Measurements from ENCODE around the gene SIRT3.
A peak's percentile ranks its signal among the peaks of the same experiment; 100 is the strongest.

Gene SIRT3

DNA sequence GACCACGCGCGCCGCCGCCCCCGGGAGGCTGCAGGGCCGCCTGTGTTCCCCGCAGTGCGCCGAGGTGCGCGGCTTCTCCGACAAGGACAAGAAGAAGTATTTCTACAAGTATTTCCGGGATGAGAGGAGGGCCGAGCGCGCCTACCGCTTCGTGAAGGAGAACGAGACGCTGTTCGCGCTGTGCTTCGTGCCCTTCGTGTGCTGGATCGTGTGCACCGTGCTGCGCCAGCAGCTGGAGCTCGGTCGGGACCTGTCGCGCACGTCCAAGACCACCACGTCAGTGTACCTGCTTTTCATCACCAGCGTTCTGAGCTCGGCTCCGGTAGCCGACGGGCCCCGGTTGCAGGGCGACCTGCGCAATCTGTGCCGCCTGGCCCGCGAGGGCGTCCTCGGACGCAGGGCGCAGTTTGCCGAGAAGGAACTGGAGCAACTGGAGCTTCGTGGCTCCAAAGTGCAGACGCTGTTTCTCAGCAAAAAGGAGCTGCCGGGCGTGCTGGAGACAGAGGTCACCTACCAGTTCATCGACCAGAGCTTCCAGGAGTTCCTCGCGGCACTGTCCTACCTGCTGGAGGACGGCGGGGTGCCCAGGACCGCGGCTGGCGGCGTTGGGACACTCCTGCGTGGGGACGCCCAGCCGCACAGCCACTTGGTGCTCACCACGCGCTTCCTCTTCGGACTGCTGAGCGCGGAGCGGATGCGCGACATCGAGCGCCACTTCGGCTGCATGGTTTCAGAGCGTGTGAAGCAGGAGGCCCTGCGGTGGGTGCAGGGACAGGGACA is 44.8 kb upstream of the SIRT3 start:
- Histone ChIP-seq H3K9me3 (ENCODE audit: control insufficient read depth in 1 of 2, low read length in 2 of 2) (peaks cover 0 to 6% of the 10 kb centered on the region in 2 donors), H3K9ac (ENCODE audit: low read depth in 1 of 2, low read length in 2 of 2) (peak overlapping the region; percentile 71 to 73), H3K36me3 (ENCODE audit: control insufficient read depth in 1 of 2, insufficient read depth in 2 of 2, low read length in 2 of 2) (peaks cover 15 to 30% of the 10 kb centered on the region in 2 donors), H3K27ac (ENCODE audit: low read depth, low read length) (peak overlapping the region; percentile 17), H3K4me3 (ENCODE audit: low read depth in 1 of 2, low read length in 2 of 2) (peak overlapping the region; percentile 76 to 78), H3K27me3 (ENCODE audit: control insufficient read depth in 1 of 2, insufficient read depth in 2 of 2, low read length in 2 of 2) (peaks cover 12 to 23% of the 10 kb centered on the region in 2 donors), H3K4me1 (ENCODE audit: control insufficient read depth in 1 of 2, insufficient read depth in 2 of 2, low read length in 2 of 2) (peaks cover 17 to 43% of the 10 kb centered on the region in 2 donors)

DNA sequence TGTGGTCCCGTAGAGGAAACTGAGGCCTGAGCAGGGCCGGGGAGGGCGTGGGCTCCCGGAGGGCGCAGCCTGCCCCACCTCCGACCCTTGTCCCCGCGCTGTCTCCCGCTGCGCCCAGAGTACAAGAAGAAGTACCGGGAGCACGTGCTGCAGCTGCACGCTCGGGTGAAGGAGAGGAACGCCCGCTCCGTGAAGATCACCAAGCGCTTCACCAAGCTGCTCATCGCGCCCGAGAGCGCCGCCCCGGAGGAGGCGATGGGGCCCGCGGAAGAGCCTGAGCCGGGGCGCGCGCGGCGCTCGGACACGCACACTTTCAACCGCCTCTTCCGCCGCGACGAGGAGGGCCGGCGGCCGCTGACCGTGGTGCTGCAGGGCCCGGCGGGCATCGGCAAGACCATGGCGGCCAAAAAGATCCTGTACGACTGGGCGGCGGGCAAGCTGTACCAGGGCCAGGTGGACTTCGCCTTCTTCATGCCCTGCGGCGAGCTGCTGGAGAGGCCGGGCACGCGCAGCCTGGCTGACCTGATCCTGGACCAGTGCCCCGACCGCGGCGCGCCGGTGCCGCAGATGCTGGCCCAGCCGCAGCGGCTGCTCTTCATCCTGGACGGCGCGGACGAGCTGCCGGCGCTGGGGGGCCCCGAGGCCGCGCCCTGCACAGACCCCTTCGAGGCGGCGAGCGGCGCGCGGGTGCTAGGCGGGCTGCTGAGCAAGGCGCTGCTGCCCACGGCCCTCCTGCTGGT is 44.0 kb upstream of the SIRT3 start:
- peak overlapping the region; percentile 76 to 89 for H3K4me3 ChIP-seq (ENCODE audit: low read depth in 1 of 2, low read length in 2 of 2)
- peak overlapping the region; percentile 89 for H3K27ac ChIP-seq (ENCODE audit: low read depth, low read length)
- peaks cover 14 to 41% of the 10 kb centered on the region in 2 donors for H3K4me1 ChIP-seq (ENCODE audit: control insufficient read depth in 1 of 2, insufficient read depth in 2 of 2, low read length in 2 of 2)
- H3K9me3 ChIP-seq (ENCODE audit: control insufficient read depth in 1 of 2, low read length in 2 of 2): peaks cover 0 to 6% of the 10 kb centered on the region in 2 donors
- peaks cover 12 to 23% of the 10 kb centered on the region in 2 donors for H3K27me3 ChIP-seq (ENCODE audit: control insufficient read depth in 1 of 2, insufficient read depth in 2 of 2, low read length in 2 of 2)
- peaks cover 15 to 24% of the 10 kb centered on the region in 2 donors for H3K36me3 ChIP-seq (ENCODE audit: control insufficient read depth in 1 of 2, insufficient read depth in 2 of 2, low read length in 2 of 2)
- peak overlapping the region; percentile 71 to 99 for H3K9ac ChIP-seq (ENCODE audit: low read depth in 1 of 2, low read length in 2 of 2)

DNA sequence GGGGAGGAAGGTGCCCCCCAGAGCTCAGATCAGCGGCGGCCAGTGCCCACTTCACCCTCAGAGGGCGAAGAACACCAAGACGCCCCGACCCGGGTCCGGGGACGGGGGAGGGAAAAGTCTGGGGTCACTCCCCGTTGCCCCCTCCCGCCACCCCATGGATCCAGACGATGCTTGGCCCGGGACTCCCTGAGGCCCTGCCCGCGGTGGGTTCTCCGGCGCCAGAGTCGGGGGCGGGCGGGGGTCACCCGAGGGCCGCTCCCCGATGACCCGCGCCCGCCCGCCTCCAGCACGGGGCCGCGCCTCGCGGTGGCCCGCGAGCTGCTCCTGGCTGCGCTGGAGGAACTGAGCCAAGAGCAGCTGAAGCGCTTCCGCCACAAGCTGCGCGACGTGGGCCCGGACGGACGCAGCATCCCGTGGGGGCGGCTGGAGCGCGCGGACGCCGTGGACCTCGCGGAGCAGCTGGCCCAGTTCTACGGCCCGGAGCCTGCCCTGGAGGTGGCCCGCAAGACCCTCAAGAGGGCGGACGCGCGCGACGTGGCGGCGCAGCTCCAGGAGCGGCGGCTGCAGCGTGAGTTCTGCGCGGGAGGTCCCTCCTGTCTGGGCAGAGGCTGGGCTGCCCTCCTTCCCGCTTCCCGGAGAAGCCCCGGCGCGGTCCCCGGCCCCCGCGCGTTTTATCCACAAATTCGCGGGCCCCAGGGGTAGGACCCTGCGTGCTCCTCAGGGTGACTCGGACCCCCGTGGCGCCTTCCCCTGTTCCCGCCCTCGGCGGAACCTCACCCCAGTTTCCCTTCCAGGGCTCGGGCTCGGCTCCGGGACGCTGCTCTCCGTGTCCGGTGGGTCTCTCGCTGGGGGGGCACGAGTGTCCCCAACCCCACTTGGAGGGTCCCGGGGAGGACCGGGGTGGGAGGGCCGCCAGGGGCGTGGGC is 43.2 kb upstream of the SIRT3 start:
- peaks cover 12 to 23% of the 10 kb centered on the region in 2 donors for H3K27me3 ChIP-seq (ENCODE audit: control insufficient read depth in 1 of 2, insufficient read depth in 2 of 2, low read length in 2 of 2)
- peak overlapping the region; percentile 89 for H3K27ac ChIP-seq (ENCODE audit: low read depth, low read length)
- peak overlapping the region; percentile 71 to 99 for H3K9ac ChIP-seq (ENCODE audit: low read depth in 1 of 2, low read length in 2 of 2)
- H3K4me3 ChIP-seq (ENCODE audit: low read depth in 1 of 2, low read length in 2 of 2): peak overlapping the region; percentile 76 to 89
- peaks cover 15 to 20% of the 10 kb centered on the region in 2 donors for H3K36me3 ChIP-seq (ENCODE audit: control insufficient read depth in 1 of 2, insufficient read depth in 2 of 2, low read length in 2 of 2)
- peaks cover 0 to 6% of the 10 kb centered on the region in 2 donors for H3K9me3 ChIP-seq (ENCODE audit: control insufficient read depth in 1 of 2, low read length in 2 of 2)
- H3K4me1 ChIP-seq (ENCODE audit: control insufficient read depth in 1 of 2, insufficient read depth in 2 of 2, low read length in 2 of 2): peaks cover 14 to 40% of the 10 kb centered on the region in 2 donors

DNA sequence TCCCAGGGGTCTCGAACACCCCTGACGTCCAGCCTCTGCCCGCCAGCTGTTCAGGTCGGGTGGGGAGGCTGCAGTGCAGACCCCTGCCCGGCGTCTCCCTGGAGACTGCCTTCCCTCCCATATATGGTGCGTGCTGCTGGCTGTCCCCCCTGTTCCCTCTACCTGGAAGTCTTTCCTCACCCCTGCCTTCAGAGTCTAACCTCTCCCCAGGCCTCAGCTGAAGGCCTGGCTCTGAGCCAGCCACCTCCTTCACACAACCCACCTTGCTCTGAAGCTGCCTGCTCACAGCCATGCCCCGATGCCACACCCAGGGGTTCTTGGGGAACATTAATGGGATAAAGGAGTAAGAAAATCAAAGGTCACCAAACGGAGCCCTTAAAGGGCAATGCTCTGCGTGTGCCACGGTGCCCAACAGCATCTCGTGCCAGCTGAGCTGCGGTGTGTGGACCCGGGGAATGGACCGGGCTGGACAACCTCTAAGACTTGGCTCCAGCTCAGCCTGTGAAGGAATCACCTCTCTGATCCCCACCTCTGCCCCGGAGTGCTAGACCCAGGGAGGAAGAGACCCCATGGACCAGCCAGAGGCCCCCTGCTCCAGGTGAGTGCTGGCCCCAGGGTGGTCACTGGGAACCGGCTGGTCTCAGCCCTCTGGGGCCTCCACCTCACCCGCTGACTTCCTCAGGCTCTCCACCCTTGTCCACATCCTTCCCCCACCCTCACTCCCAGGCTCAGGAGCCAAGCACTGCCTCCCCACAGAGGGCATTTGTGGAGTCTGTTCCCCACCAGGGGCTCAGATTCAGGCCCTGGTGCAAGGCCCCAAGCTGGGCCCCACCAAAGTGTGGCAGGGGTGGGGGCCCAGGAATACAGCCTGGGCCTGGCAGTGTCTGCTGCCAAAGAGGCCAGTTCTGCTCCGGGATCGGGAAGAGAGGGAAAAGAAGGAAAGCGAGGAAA is 42.1 kb upstream of the SIRT3 start, which contains the start of gene NLRP6:
TSS of gene NLRP6 (plus strand) at position 407 of the 951 bp plus-strand sequence. CDS start at position 570, 163 bp downstream.
- H3K4me1 ChIP-seq (ENCODE audit: control insufficient read depth in 1 of 2, insufficient read depth in 2 of 2, low read length in 2 of 2): peaks cover 14 to 31% of the 10 kb centered on the region in 2 donors
- H3K4me3 ChIP-seq (ENCODE audit: low read depth in 1 of 2, low read length in 2 of 2): peak within 1 kb of the TSS; percentile 76 to 89
- peaks cover 12 to 15% of the 10 kb centered on the region in 2 donors for H3K36me3 ChIP-seq (ENCODE audit: control insufficient read depth in 1 of 2, insufficient read depth in 2 of 2, low read length in 2 of 2)
- peaks cover 12 to 23% of the 10 kb centered on the region in 2 donors for H3K27me3 ChIP-seq (ENCODE audit: control insufficient read depth in 1 of 2, insufficient read depth in 2 of 2, low read length in 2 of 2)
- peaks cover 0 to 6% of the 10 kb centered on the region in 2 donors for H3K9me3 ChIP-seq (ENCODE audit: control insufficient read depth in 1 of 2, low read length in 2 of 2)
- H3K9ac ChIP-seq (ENCODE audit: low read depth in 1 of 2, low read length in 2 of 2): peak within 1 kb of the TSS; percentile 71 to 99
- H3K27ac ChIP-seq (ENCODE audit: low read depth, low read length): peak within 1 kb of the TSS; percentile 89

DNA sequence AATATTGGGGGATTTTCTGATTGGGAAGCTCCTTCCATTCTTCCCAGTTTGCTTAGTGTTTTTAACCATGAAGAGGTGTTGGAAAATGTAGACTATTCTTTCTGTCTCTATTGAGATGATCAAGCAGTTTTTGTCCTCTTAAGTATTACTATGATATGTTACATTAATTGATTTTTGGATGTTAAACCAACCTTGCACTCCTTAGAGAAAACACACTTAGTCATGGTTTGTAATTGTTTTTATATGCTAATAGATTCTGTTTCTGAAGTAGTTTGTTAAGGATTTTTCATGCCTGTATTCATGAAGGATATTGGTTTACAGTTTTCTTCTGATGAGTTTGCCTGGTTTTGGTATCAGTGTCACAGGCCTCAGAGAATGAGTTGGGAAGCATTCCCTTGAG is 40.1 kb upstream of the SIRT3 start:
- Histone ChIP-seq H3K4me3 (ENCODE audit: low read depth in 1 of 2, low read length in 2 of 2) (no peak overlapping the region), H3K27me3 (ENCODE audit: control insufficient read depth in 1 of 2, insufficient read depth in 2 of 2, low read length in 2 of 2) (peaks cover 0 to 7% of the 10 kb centered on the region in 2 donors), H3K27ac (ENCODE audit: low read depth, low read length) (no peak overlapping the region), H3K4me1 (ENCODE audit: control insufficient read depth in 1 of 2, insufficient read depth in 2 of 2, low read length in 2 of 2) (peaks cover 16 to 27% of the 10 kb centered on the region in 2 donors), H3K36me3 (ENCODE audit: control insufficient read depth in 1 of 2, insufficient read depth in 2 of 2, low read length in 2 of 2) (peaks cover 0 to 4% of the 10 kb centered on the region in 2 donors), H3K9ac (ENCODE audit: low read depth in 1 of 2, low read length in 2 of 2) (no peak overlapping the region), H3K9me3 (ENCODE audit: control insufficient read depth in 1 of 2, low read length in 2 of 2) (peaks cover 0 to 6% of the 10 kb centered on the region in 2 donors)

DNA sequence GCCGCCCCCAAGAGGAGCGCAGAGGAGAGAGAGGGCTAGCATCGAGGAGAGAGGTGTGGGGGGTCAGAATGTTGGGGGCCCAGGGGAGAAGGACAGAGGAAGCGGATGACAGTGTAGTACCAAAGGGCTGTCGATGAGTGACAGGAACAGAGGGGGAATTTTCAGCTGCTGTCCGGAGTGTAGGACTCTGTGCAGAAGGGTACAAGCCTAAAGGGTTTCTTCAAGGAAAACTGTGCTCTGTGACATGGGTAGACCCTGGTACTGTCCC is 36.7 kb upstream of the SIRT3 start:
- H3K36me3 ChIP-seq (ENCODE audit: control insufficient read depth in 1 of 2, insufficient read depth in 2 of 2, low read length in 2 of 2): peaks cover 0 to 4% of the 10 kb centered on the region in 2 donors
- H3K9me3 ChIP-seq (ENCODE audit: control insufficient read depth in 1 of 2, low read length in 2 of 2): peaks cover 0 to 6% of the 10 kb centered on the region in 2 donors
- H3K4me3 ChIP-seq (ENCODE audit: low read depth in 1 of 2, low read length in 2 of 2): no peak overlapping the region
- peak overlapping the region; percentile 86 for H3K27ac ChIP-seq (ENCODE audit: low read depth, low read length)
- H3K4me1 ChIP-seq (ENCODE audit: control insufficient read depth in 1 of 2, insufficient read depth in 2 of 2, low read length in 2 of 2): peaks cover 32 to 34% of the 10 kb centered on the region in 2 donors
- peak overlapping the region; percentile 13 to 59 for H3K9ac ChIP-seq (ENCODE audit: low read depth in 1 of 2, low read length in 2 of 2)
- no peaks in the 10 kb centered on the region for H3K27me3 ChIP-seq (ENCODE audit: control insufficient read depth in 1 of 2, insufficient read depth in 2 of 2, low read length in 2 of 2)

DNA sequence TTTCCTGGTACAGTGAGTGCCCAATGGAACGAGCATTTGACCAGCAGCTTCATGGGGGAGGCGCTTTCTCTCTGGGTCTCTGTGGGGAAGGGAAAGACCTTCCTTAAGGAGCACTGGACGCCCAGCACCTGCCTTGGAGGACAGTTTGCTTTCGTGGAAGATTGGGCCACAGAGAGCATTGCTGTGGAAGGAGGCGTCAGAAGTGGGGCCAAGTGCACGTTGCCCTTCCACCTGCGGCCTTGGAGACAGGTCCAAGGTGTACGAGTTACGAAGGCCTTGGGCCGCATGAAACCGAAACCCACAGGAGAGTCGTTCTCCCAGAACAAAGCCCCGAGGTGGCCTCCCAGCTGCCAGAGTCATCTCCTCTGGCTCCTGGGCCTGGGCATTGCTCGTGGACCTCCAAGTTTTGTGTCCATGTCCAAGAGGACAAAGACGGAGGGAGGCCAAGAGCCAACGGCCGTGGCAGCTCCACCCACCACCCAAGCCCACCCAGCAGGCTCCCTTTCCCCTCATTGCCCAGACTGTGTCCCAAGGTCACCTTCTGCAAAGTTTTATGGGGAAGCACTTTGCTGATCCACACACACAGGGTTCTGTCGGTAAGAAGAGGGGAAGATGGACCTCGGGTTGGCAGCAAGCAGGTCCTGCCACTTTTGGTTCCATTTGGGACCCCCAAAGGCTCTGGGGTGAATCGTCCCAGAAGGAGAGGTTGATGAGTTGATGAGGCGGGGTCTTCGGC is 36.2 kb upstream of the SIRT3 start:
- Histone ChIP-seq H3K9ac (ENCODE audit: low read depth in 1 of 2, low read length in 2 of 2) (peak overlapping the region; percentile 59 to 63), H3K36me3 (ENCODE audit: control insufficient read depth in 1 of 2, insufficient read depth in 2 of 2, low read length in 2 of 2) (peaks cover 0 to 4% of the 10 kb centered on the region in 2 donors), H3K4me1 (ENCODE audit: control insufficient read depth in 1 of 2, insufficient read depth in 2 of 2, low read length in 2 of 2) (peaks cover 32 to 34% of the 10 kb centered on the region in 2 donors), H3K27me3 (ENCODE audit: control insufficient read depth in 1 of 2, insufficient read depth in 2 of 2, low read length in 2 of 2) (no peaks in the 10 kb centered on the region), H3K9me3 (ENCODE audit: control insufficient read depth in 1 of 2, low read length in 2 of 2) (peaks cover 0 to 6% of the 10 kb centered on the region in 2 donors), H3K27ac (ENCODE audit: low read depth, low read length) (peak overlapping the region; percentile 86), H3K4me3 (ENCODE audit: low read depth in 1 of 2, low read length in 2 of 2) (peak overlapping the region; percentile 13 to 34)

DNA sequence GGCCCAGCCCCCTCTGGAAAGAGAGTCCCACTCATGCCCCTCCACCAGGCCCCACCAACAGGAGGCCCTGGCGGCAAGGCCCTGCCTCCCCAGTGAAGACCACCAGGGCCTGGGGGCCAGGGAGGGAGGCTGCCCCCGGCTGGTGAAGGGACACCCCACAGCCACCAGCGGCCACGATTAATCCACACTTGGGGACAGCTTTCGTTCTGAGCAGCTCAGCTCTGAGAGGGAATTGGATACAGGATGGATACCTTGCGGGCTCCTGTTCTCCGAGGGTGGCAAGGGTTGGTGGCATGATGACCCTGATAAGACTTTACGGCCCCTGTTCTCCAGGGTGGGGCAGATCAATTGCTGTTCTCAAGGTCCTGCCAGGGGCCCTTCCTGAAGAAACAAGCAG is 35.2 kb upstream of the SIRT3 start:
- peaks cover 32 to 34% of the 10 kb centered on the region in 2 donors for H3K4me1 ChIP-seq (ENCODE audit: control insufficient read depth in 1 of 2, insufficient read depth in 2 of 2, low read length in 2 of 2)
- H3K27ac ChIP-seq (ENCODE audit: low read depth, low read length): peak overlapping the region; percentile 84
- no peaks in the 10 kb centered on the region for H3K27me3 ChIP-seq (ENCODE audit: control insufficient read depth in 1 of 2, insufficient read depth in 2 of 2, low read length in 2 of 2)
- H3K9me3 ChIP-seq (ENCODE audit: control insufficient read depth in 1 of 2, low read length in 2 of 2): peaks cover 0 to 4% of the 10 kb centered on the region in 2 donors
- H3K9ac ChIP-seq (ENCODE audit: low read depth in 1 of 2, low read length in 2 of 2): peak overlapping the region; percentile 59 to 67
- peaks cover 0 to under 1% of the 10 kb centered on the region in 2 donors for H3K36me3 ChIP-seq (ENCODE audit: control insufficient read depth in 1 of 2, insufficient read depth in 2 of 2, low read length in 2 of 2)
- H3K4me3 ChIP-seq (ENCODE audit: low read depth in 1 of 2, low read length in 2 of 2): peak overlapping the region; percentile 16 to 35
